ENCODE measurements around the gene SNTG2. TPM values are rescaled to one million over a fixed set of nuclear protein-coding genes. Genes with fewer than 3 reads are reported as not detected.

SNTG2 gene
- total RNA-seq, 1 experiment from 2014 or later, result 20.5 TPM

- peaks cover 11% of the 10 kb centered on the region; the same call in 1 of the 2 replicates for H3K4me1 Mint-ChIP-seq
- no peaks in the 10 kb centered on the region for H3K36me3 Mint-ChIP-seq
- H3K4me3 Mint-ChIP-seq, result no peak overlapping the region
- ChIA-PET POLR2A (no interaction called here), CTCF (no interaction called here)
- ATAC-seq (no peak), DNase-seq (ENCODE audit: low spot score) (no peak)
- H3K27me3 Mint-ChIP-seq (ENCODE audit: low read depth), result no peaks in the 10 kb centered on the region; the same call in none of the 2 replicates
- H3K27ac Mint-ChIP-seq, result no peak overlapping the region
- H3K9me3 Mint-ChIP-seq, result peaks cover 9% of the 10 kb centered on the region; the same call in 1 of the 2 replicates
- TF ChIP-seq MXD4 (CRISPR knock-in tag; IDR thresholded peaks at IDR 0.05; ENCODE audit: borderline replicate concordance) (no peak), ZNF425 (CRISPR knock-in tag; conservative IDR thresholded peaks at IDR 0.05) (no peak), KAT7 (CRISPR knock-in tag; IDR thresholded peaks at IDR 0.05; ENCODE audit: borderline replicate concordance) (no peak), ERG (CRISPR knock-in tag; IDR thresholded peaks at IDR 0.05) (no peak), AR (CRISPR knock-in tag; IDR thresholded peaks at IDR 0.05) (no peak), CREB1 (CRISPR knock-in tag; IDR thresholded peaks at IDR 0.05) (no peak), NFATC4 (CRISPR knock-in tag; IDR thresholded peaks at IDR 0.05) (no peak), ZNF671 (CRISPR knock-in tag; IDR thresholded peaks at IDR 0.05) (no peak), NR2C2 (CRISPR knock-in tag; IDR thresholded peaks at IDR 0.05) (no peak), ZBTB43 (CRISPR knock-in tag; IDR thresholded peaks at IDR 0.05) (no peak), HMGXB4 (CRISPR knock-in tag; IDR thresholded peaks at IDR 0.05) (no peak), ZNF532 (CRISPR knock-in tag; IDR thresholded peaks at IDR 0.05; ENCODE audit: borderline replicate concordance) (no peak), NFYB (CRISPR knock-in tag; conservative IDR thresholded peaks at IDR 0.05; ENCODE audit: low read depth) (no peak), ARID4B (CRISPR knock-in tag; IDR thresholded peaks at IDR 0.05; ENCODE audit: borderline replicate concordance) (no peak), ZNF232 (CRISPR knock-in tag; IDR thresholded peaks at IDR 0.05) (no peak), ZNF416 (CRISPR knock-in tag; IDR thresholded peaks at IDR 0.05) (no peak), FOXK1 (CRISPR knock-in tag; IDR thresholded peaks at IDR 0.05) (no peak), TEAD4 (CRISPR knock-in tag; IDR thresholded peaks at IDR 0.05) (no peak)
These were observed 454.5 kb downstream of the SNTG2 start for GRCh38 chr2:1405124-1405523.
